ENCODE data around the gene OSTC.

DNA sequence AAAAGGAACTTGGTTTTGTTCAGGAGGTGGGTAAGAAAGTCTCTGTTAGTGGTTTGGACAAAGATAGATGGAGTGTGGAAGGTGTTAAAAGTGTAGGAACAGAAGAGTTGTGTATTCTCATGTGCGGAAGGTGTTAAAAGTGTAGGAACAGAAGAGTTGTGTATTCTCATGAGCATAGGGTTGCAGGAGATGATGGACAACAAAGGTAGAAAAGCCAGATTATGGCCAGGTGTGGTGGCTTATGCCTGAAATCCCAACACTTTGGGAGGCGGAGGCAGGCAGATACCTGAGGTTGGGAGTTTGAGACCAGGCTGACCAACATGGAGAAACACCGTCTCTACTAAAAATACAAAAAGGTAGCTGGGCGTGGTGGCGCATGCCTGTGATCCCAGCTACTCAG, 27.6 kb upstream of the OSTC start:
- TF ChIP-seq POLR2A (IDR thresholded peaks at IDR 0.05), result no peak
- TF ChIP-seq, protein P1, sequence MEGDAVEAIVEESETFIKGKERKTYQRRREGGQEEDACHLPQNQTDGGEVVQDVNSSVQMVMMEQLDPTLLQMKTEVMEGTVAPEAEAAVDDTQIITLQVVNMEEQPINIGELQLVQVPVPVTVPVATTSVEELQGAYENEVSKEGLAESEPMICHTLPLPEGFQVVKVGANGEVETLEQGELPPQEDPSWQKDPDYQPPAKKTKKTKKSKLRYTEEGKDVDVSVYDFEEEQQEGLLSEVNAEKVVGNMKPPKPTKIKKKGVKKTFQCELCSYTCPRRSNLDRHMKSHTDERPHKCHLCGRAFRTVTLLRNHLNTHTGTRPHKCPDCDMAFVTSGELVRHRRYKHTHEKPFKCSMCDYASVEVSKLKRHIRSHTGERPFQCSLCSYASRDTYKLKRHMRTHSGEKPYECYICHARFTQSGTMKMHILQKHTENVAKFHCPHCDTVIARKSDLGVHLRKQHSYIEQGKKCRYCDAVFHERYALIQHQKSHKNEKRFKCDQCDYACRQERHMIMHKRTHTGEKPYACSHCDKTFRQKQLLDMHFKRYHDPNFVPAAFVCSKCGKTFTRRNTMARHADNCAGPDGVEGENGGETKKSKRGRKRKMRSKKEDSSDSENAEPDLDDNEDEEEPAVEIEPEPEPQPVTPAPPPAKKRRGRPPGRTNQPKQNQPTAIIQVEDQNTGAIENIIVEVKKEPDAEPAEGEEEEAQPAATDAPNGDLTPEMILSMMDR (IDR thresholded peaks at IDR 0.05), result no peak
